ENCODE measurements around the gene APOL2. TPM values are rescaled to one million over a fixed set of nuclear protein-coding genes. Genes with fewer than 3 reads are reported as not detected.
A peak's percentile ranks its signal among the peaks of the same experiment; 100 is the strongest.

The APOL2 gene
- total RNA-seq: 100 to 1,000 TPM in 1 of 10 donors, 10 to 100 TPM in 9; 30.9 to 215 (median 53.3) TPM
- 10 to 100 TPM; 28.6 to 55.5 TPM for polyA plus RNA-seq
- long read RNA-seq, donor 1, transcript APOL2-202 (5 exons, 2,551 nt): major isoform, 27 of 35 reads
- long read RNA-seq, donor 1, partial matches to known transcripts: 2 of 35 reads
- long read RNA-seq, donor 1, other reads (novel, unspliced or antisense): 6 of 35 reads
- long read RNA-seq, donor 2, transcript APOL2-202 (5 exons, 2,551 nt): major isoform, 36 of 43 reads
- long read RNA-seq, donor 2, partial matches to known transcripts: 1 of 43 reads
- long read RNA-seq, donor 2, other reads (novel, unspliced or antisense): 5 of 43 reads
- long read RNA-seq, donor 3, transcript APOL2-202 (5 exons, 2,551 nt): major isoform, 44 of 68 reads
- long read RNA-seq, donor 3, partial matches to known transcripts: 5 of 68 reads
- long read RNA-seq, donor 3, other reads (novel, unspliced or antisense): 19 of 68 reads

GRCh38 chr22:36239401-36240171 is at the start of gene APOL2:
Gene APOL2, minus strand, starts transcription at chr22:36239527. Its CDS starts 6,365 bp downstream, at chr22:36233162.
- Histone ChIP-seq H3K4me3 (peak within 1 kb of the TSS; percentile 59 to 83 (median 66)), H3K9me3 (peaks cover 0 to 9% (median 0%) of the 10 kb centered on the region in 11 donors), H3K4me1 (peaks cover 28 to 62% (median 55%) of the 10 kb centered on the region in 9 donors), H3K27ac (peak within 1 kb of the TSS; percentile 83 to 97 (median 92)), H3K27me3 (no peaks in the 10 kb centered on the region), H3K36me3 (peaks cover 0 to 24% (median 10%) of the 10 kb centered on the region in 9 donors)
- intact Hi-C loops (cut with DNase I): loop anchor here in 7 of 10 donors (5.0 kb wide), 5 partner anchors 37 to 47 kb away; partner anchors contain the start of gene APOL4 (in 1 of the 7)
- DNase-seq (peak; percentile 86 to 93), ATAC-seq (peak; percentile 94 to 98 (median 97))
- 14 to 17% methylated on average over 13 of the region's 13 CpGs for WGBS, 2 donors
- peak; percentile 37 to 91 (median 71) for TF ChIP-seq CTCF (IDR thresholded peaks at IDR 0.05)

DNA sequence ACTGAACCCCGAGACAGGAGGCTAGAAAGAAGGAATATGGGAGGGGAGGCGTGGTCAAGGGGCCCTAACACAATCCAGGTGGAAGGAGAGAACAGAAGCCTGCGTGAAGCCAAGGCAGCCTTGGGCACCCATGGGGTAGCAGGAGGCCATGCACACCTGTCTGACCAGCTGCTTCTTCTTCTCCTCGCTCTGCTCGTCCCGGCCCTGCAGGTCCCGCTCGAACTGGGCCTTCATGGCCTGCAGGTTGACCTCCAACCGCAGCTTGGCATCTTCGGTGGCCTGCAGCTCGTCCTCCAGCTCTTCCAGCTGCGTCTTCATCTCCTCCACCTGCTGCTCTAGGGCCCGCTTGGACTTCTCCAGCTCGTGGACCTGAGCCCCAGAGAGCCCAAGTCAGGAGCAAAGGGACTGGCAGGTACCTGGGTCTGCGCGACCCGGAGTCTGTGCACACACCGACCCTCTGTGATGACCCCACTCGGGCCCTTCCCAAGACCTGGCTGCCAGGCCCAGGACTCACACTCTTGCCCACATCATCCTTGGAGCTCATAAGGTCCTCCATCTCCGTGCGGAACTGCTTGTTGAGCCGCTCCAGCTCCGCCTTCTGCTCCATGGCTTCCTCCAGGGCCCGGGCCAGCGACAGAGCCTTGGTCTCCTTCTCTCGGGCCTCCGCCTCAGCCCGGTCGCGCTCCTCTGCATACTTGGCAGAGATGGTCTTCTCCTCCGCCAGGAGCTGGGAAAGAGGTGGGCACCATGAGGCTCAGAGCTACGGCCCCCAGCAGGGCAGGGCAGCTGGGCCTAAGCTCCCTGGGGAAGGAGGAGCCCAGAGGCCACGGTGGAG is 49.5 kb upstream of the APOL2 start:
- 87 to 91% methylated on average over 33 of the region's 33 CpGs for WGBS, 2 donors
- intact Hi-C loops (cut with DNase I): no loop called here
- H3K4me3 ChIP-seq: no peak overlapping the region
- peak overlapping the region in 1 of 10 donors; percentile 26 for H3K27ac ChIP-seq
- peaks cover 0 to 24% (median 13%) of the 10 kb centered on the region in 9 donors for H3K4me1 ChIP-seq
- H3K36me3 ChIP-seq: peaks cover 34 to 98% (median 82%) of the 10 kb centered on the region in 9 donors
- no peaks in the 10 kb centered on the region for H3K27me3 ChIP-seq
- TF ChIP-seq CTCF (IDR thresholded peaks at IDR 0.05): no peak
- H3K9me3 ChIP-seq: no peaks in the 10 kb centered on the region
- DNase-seq: no peak
- ATAC-seq: no peak

DNA sequence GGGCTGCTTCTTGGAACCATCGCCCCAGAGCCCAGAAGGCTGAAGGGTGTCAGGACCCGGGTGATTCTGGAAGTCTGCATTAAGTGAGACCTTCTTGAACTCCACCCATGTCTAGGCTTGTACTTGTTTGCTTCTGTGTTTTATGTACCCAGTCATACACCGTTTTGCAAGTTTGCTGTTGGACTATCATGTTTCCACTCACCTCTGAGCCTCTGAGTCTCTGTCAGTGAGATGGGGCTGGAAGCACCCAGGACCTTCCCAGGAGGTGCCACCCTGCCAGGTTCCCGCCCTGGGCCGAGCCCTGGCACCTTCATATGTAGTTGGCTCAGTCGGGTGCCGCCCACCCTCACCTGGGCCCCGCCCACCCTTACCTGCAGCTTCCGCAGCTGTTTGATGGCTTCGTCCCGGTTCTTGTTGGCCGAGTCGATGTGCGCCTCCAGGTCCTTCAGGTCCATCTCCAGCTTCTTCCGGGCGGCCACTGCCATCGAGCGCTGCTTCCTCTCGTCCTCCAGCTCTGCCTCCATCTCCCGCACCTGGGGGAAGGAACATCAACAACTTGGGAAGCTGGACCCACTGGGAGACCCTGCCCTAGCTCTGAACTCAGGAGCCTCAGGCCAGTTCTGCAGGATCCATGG is 48.7 kb upstream of the APOL2 start:
- Histone ChIP-seq H3K27ac (no peak overlapping the region), H3K36me3 (peaks cover 31 to 98% (median 80%) of the 10 kb centered on the region in 9 donors)
- DNase-seq: no peak

More for the DNA sequence above, 48.7 kb upstream of the APOL2 start:
- TF ChIP-seq CTCF (IDR thresholded peaks at IDR 0.05): no peak
- intact Hi-C loops (cut with DNase I): no loop called here
- 91 to 92% methylated on average over 20 of the region's 20 CpGs for WGBS, 2 donors
- no peak for ATAC-seq
- H3K4me3 ChIP-seq: no peak overlapping the region
- H3K27me3 ChIP-seq: no peaks in the 10 kb centered on the region
- peaks cover 0 to 24% (median 13%) of the 10 kb centered on the region in 9 donors for H3K4me1 ChIP-seq
- H3K9me3 ChIP-seq: no peaks in the 10 kb centered on the region
